Measurements from ENCODE around the gene TRPM2. TPM values are rescaled to one million over a fixed set of nuclear protein-coding genes. Genes with fewer than 3 reads are reported as not detected.

TRPM2 gene
- total RNA-seq, 4 donors from 2014 or later, result 3.9 to 9.3 (median 6.6) TPM

- ATAC-seq (ENCODE audit: low FRiP score) (no peak), DNase-seq (ENCODE audit: low spot score) (no peak)
- TF ChIP-seq CTCF (IDR thresholded peaks at IDR 0.05), result no peak
Measured at GRCh38 chr21:44344541-44345183, 8.8 kb upstream of the TRPM2 start.

GRCh38 chr21:44345495-44345894 lies 7.9 kb upstream of the TRPM2 start:
- ATAC-seq (ENCODE audit: low FRiP score), result no peak
- TF ChIP-seq CTCF (IDR thresholded peaks at IDR 0.05), result no peak
- DNase-seq (ENCODE audit: low spot score), result no peak

GRCh38 chr21:44347911-44348451 lies 5.4 kb upstream of the TRPM2 start:
- DNase-seq (ENCODE audit: low spot score), result no peak

GRCh38 chr21:44348861-44349260 lies 4.6 kb upstream of the TRPM2 start:
- ATAC-seq (ENCODE audit: low FRiP score), result no peak
- TF ChIP-seq CTCF (IDR thresholded peaks at IDR 0.05), result no peak
- DNase-seq (ENCODE audit: low spot score), result no peak

More at GRCh38 chr21:44347911-44348451, 5.4 kb upstream of the TRPM2 start:
- ATAC-seq (ENCODE audit: low FRiP score), result no peak
- TF ChIP-seq CTCF (IDR thresholded peaks at IDR 0.05), result no peak

- DNase-seq (ENCODE audit: low spot score), result no peak
- no peak for ATAC-seq (ENCODE audit: low FRiP score)
- no peak for TF ChIP-seq CTCF (IDR thresholded peaks at IDR 0.05)
Measured at GRCh38 chr21:44349416-44349846, 4.0 kb upstream of the TRPM2 start.

GRCh38 chr21:44349847-44350772 lies 3.3 kb upstream of the TRPM2 start:
- TF ChIP-seq CTCF (IDR thresholded peaks at IDR 0.05), result no peak
- DNase-seq (ENCODE audit: low spot score) (no peak), ATAC-seq (ENCODE audit: low FRiP score) (no peak)
